Measurements from ENCODE around the gene KLK11. TPM values are rescaled to one million over a fixed set of nuclear protein-coding genes. Genes with fewer than 3 reads are reported as not detected.

KLK11 gene
- total RNA-seq, 1 donor from 2014 or later: not detected

- Mint-ChIP-seq H3K27ac (ENCODE audit: unreplicated experiment) (no peak overlapping the region), H3K9me3 (ENCODE audit: unreplicated experiment) (no peaks in the 10 kb centered on the region), H3K4me1 (ENCODE audit: unreplicated experiment) (peaks cover 6% of the 10 kb centered on the region), H3K27me3 (ENCODE audit: unreplicated experiment) (peaks cover 21% of the 10 kb centered on the region), H3K4me3 (ENCODE audit: unreplicated experiment) (no peak overlapping the region), H3K36me3 (ENCODE audit: unreplicated experiment) (peaks cover 2% of the 10 kb centered on the region)
- TF ChIP-seq, protein P1, sequence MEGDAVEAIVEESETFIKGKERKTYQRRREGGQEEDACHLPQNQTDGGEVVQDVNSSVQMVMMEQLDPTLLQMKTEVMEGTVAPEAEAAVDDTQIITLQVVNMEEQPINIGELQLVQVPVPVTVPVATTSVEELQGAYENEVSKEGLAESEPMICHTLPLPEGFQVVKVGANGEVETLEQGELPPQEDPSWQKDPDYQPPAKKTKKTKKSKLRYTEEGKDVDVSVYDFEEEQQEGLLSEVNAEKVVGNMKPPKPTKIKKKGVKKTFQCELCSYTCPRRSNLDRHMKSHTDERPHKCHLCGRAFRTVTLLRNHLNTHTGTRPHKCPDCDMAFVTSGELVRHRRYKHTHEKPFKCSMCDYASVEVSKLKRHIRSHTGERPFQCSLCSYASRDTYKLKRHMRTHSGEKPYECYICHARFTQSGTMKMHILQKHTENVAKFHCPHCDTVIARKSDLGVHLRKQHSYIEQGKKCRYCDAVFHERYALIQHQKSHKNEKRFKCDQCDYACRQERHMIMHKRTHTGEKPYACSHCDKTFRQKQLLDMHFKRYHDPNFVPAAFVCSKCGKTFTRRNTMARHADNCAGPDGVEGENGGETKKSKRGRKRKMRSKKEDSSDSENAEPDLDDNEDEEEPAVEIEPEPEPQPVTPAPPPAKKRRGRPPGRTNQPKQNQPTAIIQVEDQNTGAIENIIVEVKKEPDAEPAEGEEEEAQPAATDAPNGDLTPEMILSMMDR (IDR thresholded peaks at IDR 0.05): no peak
- no peak for DNase-seq (ENCODE audit: extremely low spot score, unreplicated experiment)
Measured at GRCh38 chr19:51014242-51014641, 12.2 kb downstream of the KLK11 start.

GRCh38 chr19:51012661-51013190 is 13.7 kb downstream of the KLK11 start:
- TF ChIP-seq, protein P1 (IDR thresholded peaks at IDR 0.05): no peak
- H3K4me1 Mint-ChIP-seq (ENCODE audit: unreplicated experiment): peaks cover 4% of the 10 kb centered on the region
- no peak overlapping the region for H3K4me3 Mint-ChIP-seq (ENCODE audit: unreplicated experiment)
- no peaks in the 10 kb centered on the region for H3K9me3 Mint-ChIP-seq (ENCODE audit: unreplicated experiment)
- no peak for DNase-seq (ENCODE audit: extremely low spot score, unreplicated experiment)
- H3K27me3 Mint-ChIP-seq (ENCODE audit: unreplicated experiment): peaks cover 13% of the 10 kb centered on the region
- no peaks in the 10 kb centered on the region for H3K36me3 Mint-ChIP-seq (ENCODE audit: unreplicated experiment)
- H3K27ac Mint-ChIP-seq (ENCODE audit: unreplicated experiment): no peak overlapping the region

GRCh38 chr19:51010066-51010795 is 16.2 kb downstream of the KLK11 start:
- no peaks in the 10 kb centered on the region for H3K9me3 Mint-ChIP-seq (ENCODE audit: unreplicated experiment)
- H3K27me3 Mint-ChIP-seq (ENCODE audit: unreplicated experiment): no peaks in the 10 kb centered on the region
- no peak overlapping the region for H3K4me3 Mint-ChIP-seq (ENCODE audit: unreplicated experiment)
- H3K36me3 Mint-ChIP-seq (ENCODE audit: unreplicated experiment): no peaks in the 10 kb centered on the region
- no peaks in the 10 kb centered on the region for H3K4me1 Mint-ChIP-seq (ENCODE audit: unreplicated experiment)
- TF ChIP-seq, protein P1 (IDR thresholded peaks at IDR 0.05): no peak
- H3K27ac Mint-ChIP-seq (ENCODE audit: unreplicated experiment): no peak overlapping the region
- no peak for DNase-seq (ENCODE audit: extremely low spot score, unreplicated experiment)

DNA sequence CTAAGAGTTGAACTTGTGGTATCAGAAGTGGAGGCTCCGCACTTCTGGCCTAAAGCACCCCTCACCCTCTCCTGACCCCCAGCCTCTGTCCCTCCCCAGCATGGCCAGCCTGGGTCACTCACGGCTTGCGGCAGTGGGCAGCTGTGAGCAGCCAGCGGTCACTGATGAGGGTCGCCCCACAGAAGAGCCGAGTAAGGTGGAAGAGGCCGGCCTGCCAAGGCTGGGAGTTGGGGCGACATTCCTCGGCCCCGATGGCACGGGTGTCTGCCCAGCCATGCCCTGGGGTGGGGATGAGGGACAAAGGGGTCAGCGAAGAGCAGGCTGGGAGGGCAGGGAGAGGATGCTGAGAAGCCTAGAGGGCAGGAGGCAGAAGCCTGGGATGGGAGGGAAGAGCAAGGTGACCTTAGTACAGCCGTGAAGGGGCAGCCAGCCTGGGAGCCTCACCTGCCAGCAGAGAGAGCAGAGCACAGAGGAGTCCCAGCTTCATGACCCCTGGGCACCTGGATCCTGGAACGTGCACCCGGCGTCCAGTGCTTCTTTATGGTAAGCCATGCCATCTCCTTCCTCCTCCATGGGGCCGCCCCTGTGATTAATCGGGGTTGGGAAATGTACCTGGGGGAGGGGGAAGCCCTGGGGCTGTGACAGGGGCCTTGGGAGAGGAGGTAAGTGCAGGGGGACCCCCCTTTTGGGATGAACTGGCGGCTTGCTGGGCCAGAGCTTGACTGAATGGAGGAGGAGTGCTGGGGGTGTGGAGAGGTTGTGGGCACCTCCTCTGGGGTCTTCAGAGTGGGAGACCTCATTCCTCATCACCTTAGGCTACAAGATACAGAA is 17.1 kb downstream of the KLK11 start:
- Mint-ChIP-seq H3K27ac (ENCODE audit: unreplicated experiment) (no peak overlapping the region), H3K9me3 (ENCODE audit: unreplicated experiment) (no peaks in the 10 kb centered on the region), H3K27me3 (ENCODE audit: unreplicated experiment) (no peaks in the 10 kb centered on the region), H3K4me1 (ENCODE audit: unreplicated experiment) (no peaks in the 10 kb centered on the region), H3K4me3 (ENCODE audit: unreplicated experiment) (no peak overlapping the region), H3K36me3 (ENCODE audit: unreplicated experiment) (no peaks in the 10 kb centered on the region)
- TF ChIP-seq, protein P1 (IDR thresholded peaks at IDR 0.05): no peak
- DNase-seq (ENCODE audit: extremely low spot score, unreplicated experiment): no peak

GRCh38 chr19:51007488-51007887 is 18.9 kb downstream of the KLK11 start:
- no peaks in the 10 kb centered on the region for H3K4me1 Mint-ChIP-seq (ENCODE audit: unreplicated experiment)
- H3K27me3 Mint-ChIP-seq (ENCODE audit: unreplicated experiment): no peaks in the 10 kb centered on the region

More at GRCh38 chr19:51007488-51007887, 18.9 kb downstream of the KLK11 start:
- Mint-ChIP-seq H3K27ac (ENCODE audit: unreplicated experiment) (no peak overlapping the region), H3K36me3 (ENCODE audit: unreplicated experiment) (no peaks in the 10 kb centered on the region), H3K4me3 (ENCODE audit: unreplicated experiment) (no peak overlapping the region), H3K9me3 (ENCODE audit: unreplicated experiment) (no peaks in the 10 kb centered on the region)
- TF ChIP-seq, protein P1 (IDR thresholded peaks at IDR 0.05): no peak
- DNase-seq (ENCODE audit: extremely low spot score, unreplicated experiment): no peak

Data from osteocyte (in vitro differentiated cells).